Neural cell (in vitro differentiated cells): ENCODE measurements around the gene LIMS2. TPM values are rescaled to one million over a fixed set of nuclear protein-coding genes. Genes with fewer than 3 reads are reported as not detected.

ENCODE experiments used
- H2AFZ ChIP-seq: fragments of 200-600, 300-800 bp; sonication (generic), shearing (Covaris generic); 2 replicates; pipeline ENCODE4 v1.6.0; 2014; ENCODE audit warnings: low read depth, mild to moderate bottlenecking, antibody characterized with exemption, low read length, moderate library complexity
- H3F3A ChIP-seq: fragments of 200-600 bp; shearing (Covaris generic); 2 replicates; pipeline ENCODE4 v1.6.1; 2016; ENCODE audit warnings: mild to moderate bottlenecking, moderate library complexity, mixed read lengths, antibody characterized with exemption, low read length; ENCODE audit not compliant: insufficient read depth, poor library complexity, severe bottlenecking
- H3K27ac ChIP-seq: fragments of 200-600, 300-800 bp; sonication (generic), shearing (Covaris generic); 2 replicates; pipeline ENCODE4 v1.5.1; 2014; ENCODE audit warnings: mild to moderate bottlenecking, low read length, moderate library complexity
- H3K27me3 ChIP-seq: fragments of 300-800, 200-600 bp; sonication (generic), shearing (Covaris generic); 2 replicates; pipeline ENCODE4 v1.6.0; 2014; ENCODE audit warnings: mild to moderate bottlenecking, low read depth, low read length, moderate library complexity; ENCODE audit not compliant: insufficient read depth
- H3K36me3 ChIP-seq: fragments of 300-800, 200-600 bp; sonication (generic), shearing (Covaris generic); 2 replicates; pipeline ENCODE4 v1.5.1; 2014; ENCODE audit warnings: mild to moderate bottlenecking, antibody characterized with exemption, low read length, moderate library complexity; ENCODE audit not compliant: insufficient read depth
- H3K4me2 ChIP-seq: fragments of 300-800, 200-600 bp; sonication (generic), shearing (Covaris generic); 2 replicates; pipeline ENCODE4 v1.6.0; 2014; ENCODE audit warnings: mild to moderate bottlenecking, low read length
- H3K4me3 ChIP-seq: fragments of 300-800, 200-600 bp; sonication (generic), shearing (Covaris generic); 2 replicates; pipeline ENCODE4 v1.5.1; 2014; ENCODE audit warnings: mild to moderate bottlenecking, low read length, moderate library complexity
- H3K79me2 ChIP-seq: fragments of 200-600 bp; shearing (Covaris generic); replicated peaks from 2 replicates; pipeline ENCODE4 v1.6.0; 2014; ENCODE audit warnings: mild to moderate bottlenecking, low read length, moderate library complexity; ENCODE audit not compliant: insufficient read depth
- H3K9ac ChIP-seq: fragments of 300-800, 200-600 bp; sonication (generic), shearing (Covaris generic); 2 replicates; pipeline ENCODE4 v1.6.1; 2016; ENCODE audit warnings: mild to moderate bottlenecking, low read length, mixed read lengths
- H3K9me2 ChIP-seq: fragments of 200-600 bp; shearing (Covaris generic); 2 replicates; pipeline ENCODE4 v1.6.1; 2016; ENCODE audit warnings: mild to moderate bottlenecking, low read length, mixed read lengths; ENCODE audit not compliant: insufficient read depth
- H3K9me3 ChIP-seq: fragments of 200-600, 300-800 bp; sonication (generic), shearing (Covaris generic); 2 replicates; pipeline ENCODE4 v1.6.1; 2016; ENCODE audit warnings: mild to moderate bottlenecking, mixed run types, low read length, moderate library complexity, mixed read lengths
- H4K20me1 ChIP-seq: fragments of 200-600 bp; shearing (Covaris generic); 2 replicates; pipeline ENCODE4 v1.6.1; 2016; ENCODE audit warnings: mild to moderate bottlenecking, mixed run types; ENCODE audit not compliant: insufficient read depth
- CTCF ChIP-seq: fragments of 450-650 bp; IDR thresholded peaks from 2 replicates; pipeline ENCODE4 v1.5.1; 2014; ENCODE audit warnings: antibody characterized with exemption, mild to moderate bottlenecking, moderate library complexity; ENCODE audit not compliant: poor library complexity, severe bottlenecking
- EP300 ChIP-seq: fragments of 450-650 bp; conservative IDR thresholded peaks from 2 replicates; pipeline ENCODE4 v1.6.1; 2014; ENCODE audit warnings: antibody characterized with exemption, mild to moderate bottlenecking, moderate library complexity; ENCODE audit not compliant: poor library complexity, severe bottlenecking
- EZH2 ChIP-seq: fragments of 200-600, 300-800 bp; shearing (Covaris generic), sonication (generic); IDR thresholded peaks from 2 replicates; pipeline ENCODE4 v1.6.1; 2014; ENCODE audit warnings: antibody characterized with exemption, low read length, borderline replicate concordance, mild to moderate bottlenecking; ENCODE audit not compliant: insufficient read depth, poor library complexity, severe bottlenecking
- MXI1 ChIP-seq: fragments of 450-650 bp; conservative IDR thresholded peaks from 2 replicates; pipeline ENCODE4 v1.6.1; 2014; ENCODE audit warnings: antibody characterized with exemption, mild to moderate bottlenecking; ENCODE audit not compliant: poor library complexity, severe bottlenecking
- POLR2AphosphoS5 ChIP-seq: IDR thresholded peaks from 2 replicates; pipeline ENCODE4 v1.6.1; 2012
- RAD21 ChIP-seq: fragments of 450-650 bp; conservative IDR thresholded peaks from 2 replicates; pipeline ENCODE4 v1.6.1; 2014; ENCODE audit warnings: antibody characterized with exemption, mild to moderate bottlenecking, moderate library complexity
- REST ChIP-seq: IDR thresholded peaks from 2 replicates; pipeline ENCODE4 v1.6.1; 2012; ENCODE audit warnings: borderline replicate concordance
- SMC3 ChIP-seq: fragments of 450-650 bp; conservative IDR thresholded peaks from 2 replicates; pipeline ENCODE4 v1.6.1; 2014; ENCODE audit warnings: antibody characterized with exemption, mild to moderate bottlenecking, moderate library complexity; ENCODE audit not compliant: poor library complexity
- TAF1 ChIP-seq: IDR thresholded peaks from 2 replicates; pipeline ENCODE4 v1.6.1; 2012; ENCODE audit warnings: low read depth
- polyA plus RNA-seq: library from polyadenylated mRNA; depleted of rRNA; stranded (reverse); fragments of >200 nt; gene quantifications from 2 replicates; pipeline ENCODE4 v1.2.3, GENCODE V29; 2014

LIMS2 gene
- polyA plus RNA-seq, 1 donor from 2014 or later, result not detected

GRCh38 chr2:127656569-127657231 is 18.6 kb downstream of the LIMS2 start:
- no peak for TF ChIP-seq EZH2
- no peak for TF ChIP-seq SMC3
- no peak for TF ChIP-seq POLR2AphosphoS5
- no peak for TF ChIP-seq TAF1
- TF ChIP-seq RAD21, result no peak
- no peak for TF ChIP-seq CTCF
- no peak for TF ChIP-seq MXI1
- no peak for TF ChIP-seq REST
- no peak for TF ChIP-seq EP300
- no peaks in the 10 kb centered on the region for H3K79me2 ChIP-seq
- H3K27ac ChIP-seq, result no peak overlapping the region
- no peaks in the 10 kb centered on the region for H3K27me3 ChIP-seq
- H2AFZ ChIP-seq, result no peak overlapping the region
- H3K9me2 ChIP-seq, result no peaks in the 10 kb centered on the region
- H4K20me1 ChIP-seq, result no peaks in the 10 kb centered on the region
- H3K9ac ChIP-seq, result no peak overlapping the region
- H3K4me3 ChIP-seq, result no peak overlapping the region
- no peaks in the 10 kb centered on the region for H3K9me3 ChIP-seq
- H3F3A ChIP-seq, result no peaks in the 10 kb centered on the region
- H3K36me3 ChIP-seq, result no peaks in the 10 kb centered on the region
- no peak overlapping the region for H3K4me2 ChIP-seq

DNA sequence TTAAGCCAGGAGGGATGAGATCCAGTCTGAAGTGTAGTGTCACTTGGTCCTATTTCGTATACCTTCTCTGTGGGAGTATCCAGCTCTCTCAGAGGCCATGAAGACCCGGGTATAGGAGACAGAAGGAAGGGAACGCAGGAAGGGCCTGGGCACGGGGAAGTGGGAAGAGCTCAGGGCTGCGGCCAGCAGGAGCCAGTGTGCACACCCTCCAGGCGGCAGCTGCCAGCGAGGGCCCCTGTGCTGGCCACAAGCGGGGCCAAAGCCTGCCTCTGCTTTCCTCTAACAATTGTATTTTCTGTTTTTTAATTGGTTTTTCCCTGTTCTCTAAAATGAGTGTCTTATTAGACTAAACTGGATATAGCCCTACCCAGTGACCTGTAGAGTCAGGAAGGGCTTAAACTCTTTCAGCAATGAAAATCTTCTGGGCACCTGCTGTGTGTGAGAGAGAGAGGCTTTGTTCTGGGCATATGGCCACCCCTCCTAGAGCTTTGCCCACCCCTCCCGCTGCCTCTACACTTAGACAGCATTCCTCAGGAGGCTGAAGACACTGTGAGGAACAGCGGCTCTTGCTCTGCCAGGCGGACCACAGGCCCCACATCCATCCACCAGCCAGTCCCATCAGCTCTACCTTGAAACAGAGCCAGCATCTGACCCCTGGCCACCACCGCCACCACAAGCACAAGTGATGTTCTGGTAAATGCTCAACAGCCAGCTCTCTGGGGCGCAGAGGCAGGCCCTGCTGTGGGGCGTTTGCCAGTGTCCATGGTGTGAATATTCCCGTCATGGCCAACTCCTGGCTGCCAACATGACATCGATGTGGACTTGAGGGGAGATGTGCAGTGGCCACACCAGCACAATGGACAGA is 19.9 kb downstream of the LIMS2 start:
- TF ChIP-seq EZH2 (no peak), REST (no peak), POLR2AphosphoS5 (no peak), TAF1 (no peak)
- H3K9me2 ChIP-seq, result no peaks in the 10 kb centered on the region
- H3K27ac ChIP-seq, result no peak overlapping the region
- H2AFZ ChIP-seq, result no peak overlapping the region
- H3K79me2 ChIP-seq, result no peaks in the 10 kb centered on the region
- no peaks in the 10 kb centered on the region for H3K36me3 ChIP-seq
- no peaks in the 10 kb centered on the region for H4K20me1 ChIP-seq
- H3K27me3 ChIP-seq, result no peaks in the 10 kb centered on the region
- no peak overlapping the region for H3K4me2 ChIP-seq
- no peak overlapping the region for H3K4me3 ChIP-seq
- no peaks in the 10 kb centered on the region for H3K9me3 ChIP-seq
- no peaks in the 10 kb centered on the region for H3F3A ChIP-seq
- H3K9ac ChIP-seq, result no peak overlapping the region
